ENCODE data around the gene GPR137B.

The GPR137B gene

DNA sequence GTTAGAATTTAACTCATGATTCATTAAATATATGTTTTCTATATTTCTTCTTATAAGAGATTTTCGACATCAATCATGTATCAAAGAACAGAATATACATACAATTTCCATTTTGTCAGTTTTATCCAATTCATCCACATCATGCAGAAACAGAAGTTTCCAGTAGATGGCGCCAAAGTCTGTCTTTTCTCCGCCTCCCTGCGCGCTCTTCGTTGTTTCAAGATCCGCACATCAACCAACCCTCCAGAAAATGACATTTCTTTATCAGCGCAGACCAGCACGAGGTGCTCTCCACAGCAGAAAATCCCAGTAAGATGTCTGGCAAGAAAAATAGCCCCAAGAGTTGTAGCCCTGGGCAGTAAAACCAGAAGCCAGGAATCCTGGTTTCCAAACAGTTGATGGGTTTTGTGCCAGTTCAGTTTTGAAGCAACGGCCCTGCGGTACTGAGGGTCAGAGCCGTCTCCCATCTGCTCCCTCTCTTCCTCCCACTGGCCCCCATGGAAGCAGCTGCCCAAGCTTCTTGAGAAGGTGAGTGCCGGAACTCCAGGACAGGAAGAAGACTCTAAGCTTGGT is 38.6 kb upstream of the GPR137B start:
- Histone ChIP-seq H3K4me3 (ENCODE audit: low read length) (no peak overlapping the region), H3K9ac (ENCODE audit: low read depth, low read length) (peak overlapping the region; percentile 23; the same call in 1 of the 2 replicates), H3K9me3 (ENCODE audit: insufficient read depth, low read depth, low read length) (no peaks in the 10 kb centered on the region), H3K36me3 (ENCODE audit: insufficient read depth, low read depth, low read length) (no peaks in the 10 kb centered on the region), H3K4me1 (ENCODE audit: insufficient read depth, low read length) (peaks cover 7% of the 10 kb centered on the region; the same call in 1 of the 2 replicates), H3K27ac (ENCODE audit: low read length) (no peak overlapping the region), H3K27me3 (ENCODE audit: insufficient read depth, low read length) (peaks cover 10% of the 10 kb centered on the region)

DNA sequence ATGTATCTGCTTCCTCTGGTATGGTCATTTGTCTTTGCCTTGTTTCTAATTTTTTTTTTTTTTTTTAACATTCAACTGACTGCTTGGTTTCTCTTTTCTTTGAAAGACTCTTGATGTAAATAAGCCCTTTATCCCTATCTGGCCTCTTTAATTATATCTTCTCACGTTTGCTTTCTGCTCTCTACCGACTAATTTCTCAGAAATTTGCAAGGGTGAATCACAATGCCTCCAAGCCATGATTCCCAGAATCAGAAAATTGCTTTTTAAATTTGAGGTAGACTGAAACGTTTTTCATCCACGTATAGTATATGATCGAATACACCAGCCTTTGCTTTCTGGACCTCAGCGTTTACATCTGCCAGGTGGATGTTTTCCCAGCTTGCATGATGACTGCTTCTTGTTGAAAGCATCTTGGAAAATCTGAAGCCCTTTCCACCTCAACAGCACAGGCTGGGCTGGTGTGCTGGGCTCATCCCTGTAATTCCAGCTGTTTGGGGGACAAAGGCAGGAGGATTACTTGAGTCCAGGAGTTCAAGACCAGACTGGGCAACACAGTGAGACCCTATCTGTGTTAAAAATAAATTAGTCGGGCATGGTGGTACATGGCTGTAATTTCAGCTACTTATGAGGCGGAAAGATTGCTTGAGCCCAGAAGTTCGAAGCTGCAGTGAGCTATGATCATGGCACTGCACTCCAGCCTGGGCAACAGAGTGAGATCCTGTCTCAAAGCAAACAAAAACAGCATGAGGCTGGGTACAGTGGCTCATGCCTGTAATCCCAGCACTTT is 35.0 kb upstream of the GPR137B start:
- H3K9me3 ChIP-seq (ENCODE audit: insufficient read depth, low read depth, low read length), result no peaks in the 10 kb centered on the region
- H3K36me3 ChIP-seq (ENCODE audit: insufficient read depth, low read depth, low read length), result no peaks in the 10 kb centered on the region
- H3K4me3 ChIP-seq (ENCODE audit: low read length), result no peak overlapping the region
- H3K27ac ChIP-seq (ENCODE audit: low read length), result no peak overlapping the region
- H3K27me3 ChIP-seq (ENCODE audit: insufficient read depth, low read length), result peaks cover 10% of the 10 kb centered on the region
- no peak overlapping the region for H3K9ac ChIP-seq (ENCODE audit: low read depth, low read length)
- peaks cover 7% of the 10 kb centered on the region; the same call in 1 of the 2 replicates for H3K4me1 ChIP-seq (ENCODE audit: insufficient read depth, low read length)

DNA sequence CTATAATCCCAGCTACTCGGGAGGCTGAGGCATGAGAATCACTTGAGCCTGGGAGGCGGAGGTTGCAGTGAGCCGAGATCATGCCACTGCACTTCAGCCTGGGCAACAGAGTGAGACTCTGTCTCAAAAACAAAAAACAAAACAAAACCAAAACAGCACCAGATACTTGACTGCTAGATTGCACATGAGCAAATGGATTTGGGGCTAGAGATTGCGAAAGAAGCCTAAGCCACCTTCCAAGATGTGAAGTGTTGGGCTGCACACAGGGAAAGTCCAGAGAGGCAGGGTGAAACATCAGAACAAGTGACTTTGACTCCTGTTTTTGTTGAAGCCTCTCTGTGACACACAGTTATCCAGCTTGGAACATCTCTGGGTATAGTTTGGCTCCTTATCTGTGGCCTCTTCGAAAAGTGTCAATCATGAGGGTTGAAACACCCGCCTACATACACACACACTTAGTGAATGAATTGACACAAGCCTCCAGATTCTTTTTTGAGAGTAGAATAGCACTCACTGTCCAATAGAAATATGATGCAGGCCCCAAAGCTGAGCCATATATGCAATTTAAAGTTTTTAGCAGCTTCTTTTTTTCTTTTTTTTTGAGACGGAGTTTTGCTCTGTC is 34.2 kb upstream of the GPR137B start:
- H3K4me1 ChIP-seq (ENCODE audit: insufficient read depth, low read length), result peaks cover 3% of the 10 kb centered on the region; the same call in 1 of the 2 replicates
- peaks cover 10% of the 10 kb centered on the region for H3K27me3 ChIP-seq (ENCODE audit: insufficient read depth, low read length)
- no peaks in the 10 kb centered on the region for H3K36me3 ChIP-seq (ENCODE audit: insufficient read depth, low read depth, low read length)

DNA sequence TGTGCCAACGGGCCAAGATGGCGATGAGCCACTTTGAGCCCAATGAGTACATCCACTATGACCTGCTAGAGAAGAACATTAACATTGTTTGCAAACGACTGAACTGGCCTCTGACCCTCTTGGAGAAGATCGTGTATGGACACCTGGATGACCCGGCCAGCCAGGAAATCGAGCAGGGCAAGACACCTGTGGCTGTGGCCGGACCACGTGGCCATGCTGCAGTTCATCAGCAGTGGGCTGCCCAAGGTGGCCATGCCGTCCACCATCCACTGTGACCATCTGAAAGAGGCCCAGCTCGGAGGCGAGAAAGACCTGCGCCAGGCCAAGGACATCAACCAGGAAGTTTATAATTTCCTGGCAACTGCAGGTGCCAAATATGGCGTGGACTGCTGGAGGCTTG is 32.2 kb upstream of the GPR137B start:
- Histone ChIP-seq H3K27ac (ENCODE audit: low read length) (no peak overlapping the region), H3K4me1 (ENCODE audit: insufficient read depth, low read length) (no peaks in the 10 kb centered on the region), H3K9ac (ENCODE audit: low read depth, low read length) (no peak overlapping the region), H3K36me3 (ENCODE audit: insufficient read depth, low read depth, low read length) (no peaks in the 10 kb centered on the region), H3K27me3 (ENCODE audit: insufficient read depth, low read length) (no peaks in the 10 kb centered on the region), H3K4me3 (ENCODE audit: low read length) (no peak overlapping the region), H3K9me3 (ENCODE audit: insufficient read depth, low read depth, low read length) (no peaks in the 10 kb centered on the region)

More for the DNA sequence above, 34.2 kb upstream of the GPR137B start:
- no peak overlapping the region for H3K4me3 ChIP-seq (ENCODE audit: low read length)
- no peak overlapping the region for H3K9ac ChIP-seq (ENCODE audit: low read depth, low read length)
- H3K9me3 ChIP-seq (ENCODE audit: insufficient read depth, low read depth, low read length), result no peaks in the 10 kb centered on the region
- no peak overlapping the region for H3K27ac ChIP-seq (ENCODE audit: low read length)

GRCh38 chr1:236111527-236112331 is 30.6 kb upstream of the GPR137B start:
- Histone ChIP-seq H3K36me3 (ENCODE audit: insufficient read depth, low read depth, low read length) (no peaks in the 10 kb centered on the region), H3K9me3 (ENCODE audit: insufficient read depth, low read depth, low read length) (no peaks in the 10 kb centered on the region), H3K27ac (ENCODE audit: low read length) (no peak overlapping the region), H3K9ac (ENCODE audit: low read depth, low read length) (no peak overlapping the region), H3K4me3 (ENCODE audit: low read length) (no peak overlapping the region), H3K4me1 (ENCODE audit: insufficient read depth, low read length) (no peaks in the 10 kb centered on the region), H3K27me3 (ENCODE audit: insufficient read depth, low read length) (no peaks in the 10 kb centered on the region)

DNA sequence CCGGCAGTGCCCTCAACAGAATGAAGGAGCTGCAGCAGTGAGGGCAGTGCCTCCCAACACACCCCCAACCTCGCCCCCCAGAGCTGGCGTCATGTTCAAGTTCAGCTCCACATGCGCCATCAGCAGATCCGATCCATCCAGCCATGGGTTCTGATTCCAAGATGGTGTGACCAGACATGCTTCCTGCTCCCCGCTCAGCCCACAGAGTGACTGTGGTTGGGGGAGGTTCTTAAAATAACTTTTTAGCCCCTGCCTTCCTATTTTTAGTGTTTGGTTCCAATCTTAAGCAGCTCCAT is 30.1 kb upstream of the GPR137B start:
- Histone ChIP-seq H3K9ac (ENCODE audit: low read depth, low read length) (no peak overlapping the region), H3K9me3 (ENCODE audit: insufficient read depth, low read depth, low read length) (no peaks in the 10 kb centered on the region), H3K27ac (ENCODE audit: low read length) (no peak overlapping the region)

DNA sequence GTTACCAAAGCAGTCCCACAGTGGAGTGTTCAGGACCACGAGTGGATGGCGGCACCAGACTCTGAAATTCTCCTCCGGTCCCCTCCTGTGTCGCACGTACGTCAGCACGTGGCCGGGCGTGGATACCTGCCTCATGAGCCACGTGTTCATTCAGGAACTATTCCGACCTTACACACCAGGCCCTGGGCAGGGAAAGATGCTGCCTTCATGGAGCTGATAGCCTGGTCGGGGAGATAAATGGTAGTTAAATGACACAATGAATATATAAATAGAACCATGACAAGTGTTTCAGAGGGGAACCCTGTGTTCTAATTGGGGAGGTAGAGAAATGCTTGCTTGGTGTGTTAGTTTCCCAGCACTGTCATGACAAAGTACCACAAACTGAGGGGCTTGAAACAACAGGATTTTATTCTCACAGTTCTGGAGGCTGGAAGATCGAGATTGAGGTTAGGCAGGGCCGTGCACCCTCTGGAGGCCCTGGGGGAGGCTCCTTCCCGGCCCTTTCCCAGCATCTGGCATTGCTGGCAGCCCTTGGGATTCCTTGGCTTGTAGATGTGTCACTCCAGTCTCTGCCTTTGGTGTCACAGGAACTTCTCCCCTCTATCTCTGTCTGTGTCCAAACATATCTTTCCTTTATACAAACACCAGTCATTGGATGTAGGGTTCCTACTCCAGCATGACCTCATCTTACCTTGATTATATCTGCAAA is 28.9 kb upstream of the GPR137B start:
- Histone ChIP-seq H3K27ac (ENCODE audit: low read length) (no peak overlapping the region), H3K27me3 (ENCODE audit: insufficient read depth, low read length) (no peaks in the 10 kb centered on the region), H3K4me1 (ENCODE audit: insufficient read depth, low read length) (no peaks in the 10 kb centered on the region), H3K9me3 (ENCODE audit: insufficient read depth, low read depth, low read length) (no peaks in the 10 kb centered on the region), H3K4me3 (ENCODE audit: low read length) (no peak overlapping the region), H3K36me3 (ENCODE audit: insufficient read depth, low read depth, low read length) (no peaks in the 10 kb centered on the region), H3K9ac (ENCODE audit: low read depth, low read length) (no peak overlapping the region)

More for the DNA sequence above, 30.1 kb upstream of the GPR137B start:
- H3K27me3 ChIP-seq (ENCODE audit: insufficient read depth, low read length), result no peaks in the 10 kb centered on the region
- no peaks in the 10 kb centered on the region for H3K4me1 ChIP-seq (ENCODE audit: insufficient read depth, low read length)
- no peaks in the 10 kb centered on the region for H3K36me3 ChIP-seq (ENCODE audit: insufficient read depth, low read depth, low read length)
- H3K4me3 ChIP-seq (ENCODE audit: low read length), result no peak overlapping the region

GRCh38 chr1:236114076-236114747 is 28.1 kb upstream of the GPR137B start:
- Histone ChIP-seq H3K27me3 (ENCODE audit: insufficient read depth, low read length) (no peaks in the 10 kb centered on the region), H3K9ac (ENCODE audit: low read depth, low read length) (no peak overlapping the region), H3K4me1 (ENCODE audit: insufficient read depth, low read length) (no peaks in the 10 kb centered on the region), H3K36me3 (ENCODE audit: insufficient read depth, low read depth, low read length) (no peaks in the 10 kb centered on the region), H3K27ac (ENCODE audit: low read length) (no peak overlapping the region), H3K4me3 (ENCODE audit: low read length) (no peak overlapping the region), H3K9me3 (ENCODE audit: insufficient read depth, low read depth, low read length) (no peaks in the 10 kb centered on the region)

- Histone ChIP-seq H3K36me3 (ENCODE audit: insufficient read depth, low read depth, low read length) (no peaks in the 10 kb centered on the region), H3K9me3 (ENCODE audit: insufficient read depth, low read depth, low read length) (no peaks in the 10 kb centered on the region), H3K27me3 (ENCODE audit: insufficient read depth, low read length) (no peaks in the 10 kb centered on the region), H3K4me3 (ENCODE audit: low read length) (no peak overlapping the region), H3K9ac (ENCODE audit: low read depth, low read length) (no peak overlapping the region), H3K4me1 (ENCODE audit: insufficient read depth, low read length) (no peaks in the 10 kb centered on the region), H3K27ac (ENCODE audit: low read length) (no peak overlapping the region)
Observed at GRCh38 chr1:236117710-236118109, 24.6 kb upstream of the GPR137B start.

DNA sequence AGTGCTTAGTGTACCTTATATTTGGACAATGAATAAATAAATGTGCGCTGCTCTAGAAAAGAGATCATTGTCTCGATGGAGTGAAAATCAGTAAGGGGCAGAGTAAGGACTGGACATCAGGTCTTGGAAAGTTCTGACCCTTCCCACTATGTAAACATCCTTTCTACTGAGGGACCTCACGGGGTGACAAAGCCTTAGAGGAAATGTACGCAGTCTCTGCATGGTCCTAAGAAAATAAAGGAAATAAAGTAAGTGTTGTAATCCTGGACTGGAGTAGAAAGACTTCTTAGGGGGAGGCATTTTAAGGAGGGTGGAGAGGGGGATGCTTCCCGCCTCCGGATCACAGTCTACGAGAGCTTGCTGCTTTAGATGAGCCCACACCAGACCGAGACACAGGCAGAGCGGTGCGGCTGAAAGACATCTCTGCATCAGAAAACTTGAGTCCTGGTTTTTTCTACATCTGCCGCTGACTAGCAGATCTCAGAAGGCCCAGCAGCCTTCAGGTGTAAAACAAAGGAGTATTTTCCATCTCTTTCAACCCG is 22.3 kb upstream of the GPR137B start:
- H3K4me1 ChIP-seq (ENCODE audit: insufficient read depth, low read length), result no peaks in the 10 kb centered on the region
- no peak overlapping the region for H3K27ac ChIP-seq (ENCODE audit: low read length)
- no peaks in the 10 kb centered on the region for H3K36me3 ChIP-seq (ENCODE audit: insufficient read depth, low read depth, low read length)
- no peak overlapping the region; the same call in 1 of the 2 replicates for H3K9ac ChIP-seq (ENCODE audit: low read depth, low read length)
- H3K4me3 ChIP-seq (ENCODE audit: low read length), result no peak overlapping the region
- H3K27me3 ChIP-seq (ENCODE audit: insufficient read depth, low read length), result no peaks in the 10 kb centered on the region
- no peaks in the 10 kb centered on the region for H3K9me3 ChIP-seq (ENCODE audit: insufficient read depth, low read depth, low read length)

All from iPS-20b (cell line).